Prostate gland (tissue), 2 donors: ENCODE results near the gene PABPN1.

Source experiments
- POLR2A ChIP-seq: fragments of 450-650 bp; IDR thresholded peaks from one replicate; pipeline ENCODE4 v1.6.1; 2016; ENCODE audit warnings: antibody characterized with exemption, mild to moderate bottlenecking
- POLR2AphosphoS5 ChIP-seq: sonication (generic); formaldehyde crosslinking; IDR thresholded peaks from one replicate; pipeline ENCODE4 v1.6.1; 2017; ENCODE audit warnings: antibody characterized with exemption
- TF ChIP-seq, protein P1 (sequence below), 4 experiments: fragments of 200-600 bp in 2 of 4; fragments of 450-650 bp in 2 of 4; sonication (generic) in 2 of 4; IDR thresholded peaks; 1 replicate in 3 of 4; 2 replicates in 1 of 4; pipeline ENCODE4 v1.5.1; 2016 to 2019; ENCODE audit warnings: antibody characterized with exemption in 4 of 4, mild to moderate bottlenecking in 2 of 4, moderate library complexity in 2 of 4

DNA sequence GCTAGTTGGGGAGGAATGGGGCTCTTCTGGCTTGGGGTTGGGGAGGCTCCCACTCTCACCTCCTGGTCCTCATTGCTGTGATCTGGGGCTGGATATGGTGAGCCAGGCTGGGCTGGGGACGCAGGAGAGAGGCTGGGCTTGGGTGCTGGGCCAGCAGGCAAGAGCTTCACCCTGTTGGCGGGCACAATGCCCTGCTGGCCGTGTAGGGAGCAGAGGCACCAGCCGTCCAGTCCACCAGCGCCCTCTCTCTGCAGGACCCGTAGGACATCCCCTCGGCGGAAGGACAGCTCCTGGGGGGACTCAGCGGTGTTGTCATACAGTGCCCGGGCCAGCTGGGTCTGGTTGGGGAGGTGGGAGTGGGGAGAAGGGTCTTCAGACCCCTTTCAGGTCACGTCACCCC is 39.2 kb downstream of the PABPN1 start:
- TF ChIP-seq, protein P1, sequence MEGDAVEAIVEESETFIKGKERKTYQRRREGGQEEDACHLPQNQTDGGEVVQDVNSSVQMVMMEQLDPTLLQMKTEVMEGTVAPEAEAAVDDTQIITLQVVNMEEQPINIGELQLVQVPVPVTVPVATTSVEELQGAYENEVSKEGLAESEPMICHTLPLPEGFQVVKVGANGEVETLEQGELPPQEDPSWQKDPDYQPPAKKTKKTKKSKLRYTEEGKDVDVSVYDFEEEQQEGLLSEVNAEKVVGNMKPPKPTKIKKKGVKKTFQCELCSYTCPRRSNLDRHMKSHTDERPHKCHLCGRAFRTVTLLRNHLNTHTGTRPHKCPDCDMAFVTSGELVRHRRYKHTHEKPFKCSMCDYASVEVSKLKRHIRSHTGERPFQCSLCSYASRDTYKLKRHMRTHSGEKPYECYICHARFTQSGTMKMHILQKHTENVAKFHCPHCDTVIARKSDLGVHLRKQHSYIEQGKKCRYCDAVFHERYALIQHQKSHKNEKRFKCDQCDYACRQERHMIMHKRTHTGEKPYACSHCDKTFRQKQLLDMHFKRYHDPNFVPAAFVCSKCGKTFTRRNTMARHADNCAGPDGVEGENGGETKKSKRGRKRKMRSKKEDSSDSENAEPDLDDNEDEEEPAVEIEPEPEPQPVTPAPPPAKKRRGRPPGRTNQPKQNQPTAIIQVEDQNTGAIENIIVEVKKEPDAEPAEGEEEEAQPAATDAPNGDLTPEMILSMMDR (IDR thresholded peaks at IDR 0.05): peak in 2 of 4 experiments; percentile 17 to 22
- TF ChIP-seq POLR2A (no peak), POLR2AphosphoS5 (no peak)
